ENCODE measurements around the gene DNAJC12. TPM values are rescaled to one million over a fixed set of nuclear protein-coding genes. Genes with fewer than 3 reads are reported as not detected.

Gene DNAJC12
- total and polyA plus RNA-seq, 2 of the 8 experiments (the other 6 are each of a cell fraction or from before 2014, with no cell fraction given) = 0.86 to 4.2 TPM

GRCh38 chr10:67839951-67840350 is 2.0 kb upstream of the DNAJC12 start:
- H2BK5ac ChIP-seq (ENCODE audit: low read depth, low read length) = no peak overlapping the region
- H2BK12ac ChIP-seq (ENCODE audit: low read depth, low read length) = no peak overlapping the region
- H4K20me1 ChIP-seq (replicated peaks in 1 of 2; ENCODE audit: control insufficient read depth in 1 of 2, insufficient read depth in 2 of 2, low read length in 2 of 2) = no peaks in the 10 kb centered on the region
- no peak overlapping the region for H4K91ac ChIP-seq (replicated peaks; ENCODE audit: insufficient read length, low read length)
- H3K4me2 ChIP-seq (ENCODE audit: insufficient read depth in 1 of 2, low read depth in 2 of 2, low read length in 2 of 2) = no peak overlapping the region
- peaks cover 8% of the 10 kb centered on the region in 2 experiments; a peak in 3 of 4 replicates for H3K9me3 ChIP-seq (ENCODE audit: insufficient read depth in 2 of 2, low read depth in 1 of 2, low read length in 1 of 2)
- no peak overlapping the region for H2BK15ac ChIP-seq (ENCODE audit: low read length)
- no peak overlapping the region for H3K23ac ChIP-seq (ENCODE audit: insufficient read length)
- H3K14ac ChIP-seq (ENCODE audit: insufficient read length) = no peak overlapping the region
- POLR2A ChIA-PET (ENCODE audit: partially characterized antibody) = no interaction called here
- no peak overlapping the region for H4K5ac ChIP-seq (ENCODE audit: insufficient read length, low read depth, low read length)
- no peak overlapping the region for H3K56ac ChIP-seq (replicated peaks; ENCODE audit: insufficient read length, low read depth, low read length)
- no peaks in the 10 kb centered on the region for H3K79me1 ChIP-seq (ENCODE audit: low read depth, low read length)
- CTCF ChIA-PET (ENCODE audit: partially characterized antibody) = interaction anchor here (1.0 kb wide), 1 partner anchor 462 kb away, joined by 3 read pairs; no protein-coding TSS in a partner anchor
- H3K9ac ChIP-seq (replicated peaks in 1 of 4; ENCODE audit: extremely low read depth in 1 of 4, low read depth in 3 of 4, low read length in 3 of 4) = no peak overlapping the region
- no peak overlapping the region for H4K8ac ChIP-seq (ENCODE audit: extremely low read depth, insufficient read depth, low read length)
- H3K27ac ChIP-seq (ENCODE audit: low read depth, low read length) = no peak overlapping the region
- H3K79me2 ChIP-seq (ENCODE audit: control insufficient read depth in 1 of 2, insufficient read depth in 2 of 2, low read length in 2 of 2) = no peaks in the 10 kb centered on the region
- no peak overlapping the region for H3K4me3 ChIP-seq (ENCODE audit: extremely low read depth in 1 of 4, insufficient read depth in 2 of 4, low read depth in 3 of 4, low read length in 4 of 4)
- H3K18ac ChIP-seq (ENCODE audit: extremely low read depth, low read length) = no peak overlapping the region
- no peaks in the 10 kb centered on the region for H3K23me2 ChIP-seq (ENCODE audit: low read depth, low read length)
- 86% methylated on average over 3 of the region's 3 CpGs; no CpG with 5 or more reads in 1 of the 2 experiments for WGBS, 2 experiments (ENCODE audit: extremely low coverage in 1 of 2, insufficient coverage in 1 of 2, insufficient read length in 1 of 2, insufficient replicate concordance in 2 of 2, low coverage in 1 of 2, low lambda C conversion rate in 2 of 2, missing lambda C conversion rate in 1 of 2)
- no peak overlapping the region for H2BK20ac ChIP-seq (ENCODE audit: low read length)
- H2AK5ac ChIP-seq (ENCODE audit: low read depth, low read length) = no peak overlapping the region
- no peak overlapping the region for H2AFZ ChIP-seq (ENCODE audit: low read length)
- no peak overlapping the region for H2BK120ac ChIP-seq (replicated peaks; ENCODE audit: low read depth, low read length)
- DNase-seq (ENCODE audit: low read depth in 1 of 2, low spot score in 2 of 2) (no peak), FAIRE-seq (no peak)
- no peaks in the 10 kb centered on the region for H3K4me1 ChIP-seq (replicated peaks in 1 of 4; ENCODE audit: control insufficient read depth in 3 of 4, insufficient read depth in 4 of 4, low read length in 3 of 4)
- H3K36me3 ChIP-seq (ENCODE audit: control insufficient read depth in 2 of 4, insufficient read depth in 4 of 4, low read length in 3 of 4) = no peaks in the 10 kb centered on the region
- no peak overlapping the region for H3K4ac ChIP-seq (replicated peaks; ENCODE audit: insufficient read length, low read depth, low read length)
- no peaks in the 10 kb centered on the region for H3K27me3 ChIP-seq (replicated peaks in 1 of 4; ENCODE audit: control insufficient read depth in 3 of 4, extremely low read depth in 1 of 4, insufficient read depth in 3 of 4, low read length in 3 of 4)
- TF ChIP-seq BACH1 (IDR thresholded peaks at IDR 0.05; ENCODE audit: low read length) (no peak), EGR1 (IDR thresholded peaks at IDR 0.05; ENCODE audit: borderline replicate concordance, low read depth, low read length) (no peak), POLR2AphosphoS5 (IDR thresholded peaks at IDR 0.05; ENCODE audit: low read depth, low read length) (no peak), TAF1 (IDR thresholded peaks at IDR 0.05; ENCODE audit: low read depth, low read length) (no peak), JUN (IDR thresholded peaks at IDR 0.05; ENCODE audit: low read depth, low read length) (no peak), ATF3 (IDR thresholded peaks at IDR 0.05; ENCODE audit: insufficient read depth, low read depth, low read length) (no peak), SIX5 (IDR thresholded peaks at IDR 0.05; ENCODE audit: low read depth, low read length) (no peak), EP300 (IDR thresholded peaks at IDR 0.05; ENCODE audit: borderline replicate concordance in 1 of 2, low read depth in 2 of 2, low read length in 2 of 2) (no peak), RNF2 (IDR thresholded peaks at IDR 0.05; ENCODE audit: borderline replicate concordance, low read depth, low read length, missing control alignments, poor library complexity, severe bottlenecking) (no peak), KDM4A (IDR thresholded peaks at IDR 0.05; ENCODE audit: low read depth, low read length, severe bottlenecking) (no peak), GABPA (IDR thresholded peaks at IDR 0.05; ENCODE audit: borderline replicate concordance, insufficient read depth, low read length) (no peak), RAD21 (IDR thresholded peaks at IDR 0.05 in 1 of 2, conservative IDR thresholded peaks at IDR 0.05 in 1 of 2; ENCODE audit: low read depth in 2 of 2, low read length in 2 of 2) (no peak), SP4 (IDR thresholded peaks at IDR 0.05; ENCODE audit: low read length) (no peak), SP2 (IDR thresholded peaks at IDR 0.05; ENCODE audit: low read length) (no peak)
